ENCODE measurements around the gene ULK3.

- TF ChIP-seq CTCF (IDR thresholded peaks at IDR 0.05; ENCODE audit: borderline replicate concordance, extremely low read depth, low read length, poor library complexity, severe bottlenecking): no peak
- TF ChIP-seq EZH2 (IDR thresholded peaks at IDR 0.05; ENCODE audit: borderline replicate concordance, low read depth, low read length, severe bottlenecking): no peak
These were observed 16.6 kb downstream of the ULK3 start, which contains the start of gene CPLX3 for GRCh38 chr15:74826364-74826819.
